Uterus (tissue), 2 donors: Measurements from ENCODE around the gene ATP5F1D.

Experiments used
- CTCF ChIP-seq, 4 experiments: fragments of 200-600 bp in 2 of 4; fragments of 450-650 bp in 2 of 4; sonication (generic) in 2 of 4; IDR thresholded peaks; one replicate each; pipeline ENCODE4 v1.5.1; 2016 to 2019; ENCODE audit warnings: antibody characterized with exemption in 4 of 4, mild to moderate bottlenecking in 2 of 4, moderate library complexity in 1 of 4
- POLR2A ChIP-seq, 2 donors: fragments of 450-650 bp; IDR thresholded peaks; one replicate each; pipeline ENCODE4 v1.6.1; 2016; ENCODE audit warnings: antibody characterized with exemption in 2 of 2, mild to moderate bottlenecking in 1 of 2, moderate library complexity in 1 of 2

GRCh38 chr19:1281569-1282287 lies 40.2 kb downstream of the ATP5F1D start:
- TF ChIP-seq CTCF (IDR thresholded peaks at IDR 0.05) (no peak), POLR2A (IDR thresholded peaks at IDR 0.05) (no peak)
